T1000 (cell line): ENCODE results near the gene SS18L1.

Source experiments
- DNase-seq: peaks from one replicate; lab custom pipeline; 2025; ENCODE audit warnings: mixed read lengths; lab: John Stamatoyannopoulos, UW

SS18L1 gene

DNA sequence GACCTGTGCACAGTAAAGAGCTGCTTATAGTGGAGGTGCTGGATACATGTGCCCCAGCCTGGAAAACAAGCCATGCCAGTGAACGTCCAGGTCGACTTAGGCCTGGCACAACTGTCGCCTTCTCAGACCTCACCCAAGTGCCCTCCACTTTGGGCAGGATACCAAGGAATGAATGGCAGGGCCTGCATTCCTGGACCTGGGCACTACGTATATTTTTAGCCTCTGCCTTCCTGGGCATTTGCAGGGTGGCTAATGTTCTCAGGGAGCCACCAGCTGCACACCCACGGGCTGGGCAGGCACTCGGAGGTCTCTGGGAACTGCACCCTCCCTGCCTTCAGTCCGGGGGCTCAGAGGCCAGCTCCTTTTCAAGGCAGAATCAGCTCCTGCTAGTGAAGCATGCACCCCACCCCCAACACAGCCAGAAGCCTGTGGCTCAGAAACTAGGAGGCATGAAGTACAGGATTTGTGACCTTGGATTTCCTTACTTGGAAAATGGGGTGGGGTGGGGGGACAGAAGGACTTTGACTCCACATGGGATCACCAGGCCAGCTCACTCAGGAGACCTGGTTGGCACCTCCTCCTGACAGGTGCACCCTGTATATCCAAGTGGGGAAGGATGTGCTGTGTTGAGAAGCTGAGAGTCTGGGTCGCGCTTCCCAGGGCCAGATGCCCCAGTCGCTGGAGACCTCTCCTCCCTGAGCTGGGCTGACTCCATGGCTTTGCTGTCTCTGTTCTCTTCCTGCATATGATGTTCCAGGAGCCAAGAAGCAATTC is 23.8 kb upstream of the SS18L1 start:
- DNase-seq = no peak

DNA sequence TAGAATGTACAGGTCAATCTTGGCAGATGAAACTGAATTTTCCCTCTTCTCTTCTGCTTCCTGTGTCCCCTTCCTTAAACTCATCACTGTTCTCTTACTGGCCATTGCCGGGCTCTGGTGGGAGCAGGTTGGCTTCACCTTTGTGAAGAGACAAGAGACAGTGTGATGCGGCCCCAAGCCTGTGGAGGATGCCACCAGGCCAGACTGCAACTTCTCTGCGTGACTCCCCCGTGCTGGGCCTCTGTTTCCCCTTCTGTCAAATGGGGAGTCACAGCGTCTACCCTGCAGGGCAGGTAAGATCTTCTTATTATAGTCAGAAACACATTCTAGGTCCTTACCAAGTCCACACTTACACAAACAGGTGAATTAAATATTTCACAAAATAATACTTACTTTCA is 23.2 kb upstream of the SS18L1 start:
- DNase-seq = no peak

DNA sequence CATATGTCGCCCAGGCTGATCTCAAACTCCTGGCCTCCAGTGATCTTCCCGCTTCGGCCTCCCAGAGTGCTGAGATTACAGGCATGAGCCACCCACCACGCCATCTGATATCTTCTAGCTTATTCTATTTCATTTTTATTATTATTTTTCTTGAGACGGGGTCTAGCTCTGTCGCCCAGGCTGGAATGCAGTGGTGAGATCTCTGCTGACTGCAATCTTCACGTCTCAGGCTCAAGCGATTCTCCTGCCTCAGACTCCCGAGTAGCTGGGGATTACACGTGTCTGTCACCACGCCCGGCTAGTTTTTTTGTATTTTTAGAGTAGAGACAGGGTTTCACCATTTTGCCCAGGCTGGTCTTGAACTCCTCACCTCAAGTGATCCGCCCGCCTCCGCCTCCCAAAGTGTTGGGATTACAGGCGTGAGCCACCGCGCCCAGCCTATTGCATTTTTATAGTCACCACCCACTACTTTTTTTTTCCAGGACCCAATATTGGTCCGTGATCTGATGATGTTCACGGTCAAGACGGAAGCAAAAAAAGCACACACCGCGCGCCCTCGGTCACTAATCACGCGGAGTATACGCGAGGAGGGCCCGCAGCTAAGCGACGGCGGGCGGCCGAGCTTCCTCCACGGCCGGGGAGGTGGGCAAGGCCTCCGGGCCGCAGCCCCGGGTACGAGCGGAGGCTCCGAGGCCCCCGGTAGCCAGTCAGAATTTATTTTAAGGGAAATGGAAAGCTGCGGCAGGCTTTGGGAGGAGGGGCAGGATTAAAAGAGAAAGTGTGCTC is 22.4 kb upstream of the SS18L1 start:
- DNase-seq = no peak

DNA sequence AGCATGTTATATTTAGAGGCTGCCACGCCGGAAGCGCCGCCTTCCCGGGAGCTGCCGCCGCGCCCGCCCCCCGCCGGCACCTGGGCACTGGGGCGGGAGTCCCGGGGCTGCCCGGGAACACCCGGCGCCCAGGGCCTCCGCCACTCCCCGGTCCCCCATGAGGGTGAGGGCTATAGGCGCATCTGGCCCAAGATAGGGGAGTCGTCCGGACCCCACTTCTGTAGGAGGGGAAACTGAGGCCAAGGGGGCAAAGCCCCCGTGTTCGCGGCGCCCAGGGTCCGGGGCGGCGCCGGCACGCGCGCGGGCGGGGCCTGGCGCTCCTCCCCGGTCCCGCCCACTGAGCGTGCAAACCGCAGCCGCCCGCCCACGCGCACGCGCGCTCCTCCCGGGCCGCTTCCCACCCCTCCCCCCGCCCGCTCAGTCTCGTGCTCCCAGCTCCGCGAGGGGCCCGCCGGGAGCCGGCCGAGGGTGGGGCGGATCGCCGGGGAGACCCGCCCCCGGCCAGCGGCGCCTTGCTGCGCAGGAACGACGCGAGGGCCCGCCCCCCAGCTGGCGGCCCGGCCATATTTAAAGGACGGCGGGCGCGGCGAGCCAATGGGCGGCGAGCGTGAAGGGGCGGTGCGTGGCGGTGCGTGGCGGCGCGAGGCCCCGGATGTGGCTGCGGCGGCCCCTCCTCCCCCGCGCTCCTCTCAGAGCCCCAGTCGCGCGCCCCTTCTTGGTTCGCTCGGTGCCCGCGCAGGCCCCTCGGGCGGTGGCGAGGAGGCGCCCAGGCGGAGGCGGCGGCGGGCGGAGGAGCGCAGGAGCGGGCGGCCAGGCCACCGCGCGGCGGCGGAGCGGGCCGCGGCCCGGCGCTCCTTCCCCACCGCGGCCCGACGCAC is 21.6 kb upstream of the SS18L1 start, which contains the start of gene LSM14B:
TSS of gene LSM14B (plus strand) at position 700 of the 878 bp plus-strand sequence. CDS start 192 bp downstream, outside the sequence.
- DNase-seq = peak; percentile 78

DNA sequence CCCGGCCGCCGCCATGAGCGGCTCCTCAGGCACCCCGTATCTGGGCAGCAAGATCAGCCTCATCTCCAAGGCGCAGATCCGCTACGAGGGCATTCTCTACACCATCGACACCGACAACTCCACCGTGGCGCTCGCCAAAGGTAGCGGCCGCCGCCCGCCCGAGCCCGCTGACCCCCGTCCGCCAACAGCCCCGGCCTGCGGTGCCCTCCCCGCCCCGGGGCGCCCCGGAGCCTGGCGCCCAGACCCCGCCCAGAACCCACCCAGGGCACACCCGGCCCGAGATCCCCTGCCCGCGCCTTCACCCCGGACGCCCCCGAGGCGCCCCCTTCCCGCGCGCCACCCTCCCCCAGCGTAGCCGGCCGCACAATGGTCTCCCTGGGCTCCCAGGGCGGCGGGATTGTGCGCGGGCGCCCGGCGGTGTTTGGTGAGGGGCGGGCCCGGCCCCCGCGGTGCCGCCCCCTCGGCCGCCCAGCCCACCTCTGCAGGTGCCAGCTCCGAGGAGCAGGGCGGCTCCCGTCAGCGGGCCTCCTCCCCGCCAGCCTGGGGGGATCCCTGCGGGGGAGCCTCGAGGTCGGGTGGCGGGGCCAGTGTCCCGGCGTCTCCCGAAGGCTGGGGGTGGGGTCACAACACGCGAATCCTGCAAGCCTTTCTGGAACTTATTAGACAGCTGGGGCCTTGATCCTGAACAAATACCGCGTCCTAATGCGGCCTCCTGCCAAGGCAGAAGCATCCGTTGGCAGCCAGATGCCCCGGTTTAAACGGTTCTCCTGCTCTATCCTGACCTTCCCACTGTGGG is 20.7 kb upstream of the SS18L1 start:
- DNase-seq = no peak

DNA sequence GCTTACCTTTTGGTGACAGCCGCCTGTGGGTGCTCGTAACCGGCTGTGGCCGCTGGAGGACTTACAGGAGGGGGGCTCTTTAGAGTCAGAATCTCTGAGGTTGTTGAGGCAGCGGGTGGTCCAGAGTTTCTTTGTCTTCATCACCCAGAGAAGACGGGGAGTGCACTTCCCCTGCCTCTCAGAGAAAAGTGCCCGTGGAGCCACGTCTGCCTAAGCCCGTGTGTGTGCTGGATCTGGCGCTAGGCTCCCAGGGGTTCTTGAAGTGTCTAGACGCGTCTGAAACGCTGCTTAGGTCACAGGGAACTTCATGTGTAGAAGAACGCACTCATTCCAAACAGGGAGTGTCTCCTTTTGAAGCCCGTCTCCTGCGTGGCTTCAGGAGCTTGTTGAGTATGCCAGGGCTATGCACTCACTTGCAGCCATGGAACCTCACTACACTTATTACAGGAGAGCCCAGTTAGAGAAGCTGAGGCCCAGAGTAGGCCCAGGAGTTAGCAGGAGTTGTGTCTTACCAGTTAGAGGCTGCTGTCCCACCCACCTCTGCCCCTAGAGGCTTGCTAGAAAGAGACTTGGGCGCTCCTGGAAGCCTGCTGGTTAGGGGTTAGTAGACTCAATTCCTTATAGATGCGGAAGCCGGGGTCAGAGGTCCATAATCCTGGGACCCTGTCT is 20.0 kb upstream of the SS18L1 start:
- DNase-seq = no peak

DNA sequence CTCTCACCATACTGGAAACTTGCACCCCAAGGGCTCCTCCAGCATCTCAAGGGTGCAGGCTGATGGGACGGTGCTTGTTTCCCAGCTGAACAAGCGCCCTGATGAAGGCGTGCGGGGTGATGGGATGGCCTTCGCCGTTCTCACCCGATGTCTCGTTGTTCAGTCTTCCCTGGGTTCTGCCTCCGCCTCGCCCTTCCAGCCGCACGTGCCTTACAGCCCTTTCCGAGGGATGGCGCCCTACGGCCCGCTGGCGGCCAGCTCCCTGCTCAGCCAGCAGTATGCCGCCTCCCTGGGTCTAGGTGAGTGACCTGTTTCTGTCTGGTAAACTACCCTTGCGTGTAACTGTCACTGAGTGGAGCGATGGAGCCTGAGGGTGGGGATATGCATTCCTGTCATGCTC is 17.4 kb upstream of the SS18L1 start:
- no peak for DNase-seq

DNA sequence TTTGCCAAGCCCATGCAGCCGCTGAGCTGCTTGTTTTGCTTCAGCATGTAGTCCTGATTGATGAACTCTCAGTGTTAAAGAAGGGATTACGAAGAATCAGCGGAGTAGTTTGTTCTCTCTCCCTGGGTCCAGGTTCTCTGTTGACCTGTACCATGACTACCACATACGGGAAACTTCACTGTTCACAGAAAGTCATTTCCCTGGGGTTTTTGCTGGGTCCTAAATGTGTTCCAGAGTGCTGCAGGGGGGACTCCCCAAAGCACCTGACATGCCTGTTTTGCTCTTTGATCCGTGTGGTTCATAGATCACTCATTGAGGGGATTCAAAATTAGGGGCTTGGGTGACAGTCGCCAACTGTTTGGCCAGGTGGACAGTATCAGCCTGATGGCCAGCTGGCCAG is 15.8 kb upstream of the SS18L1 start:
- DNase-seq = no peak

DNA sequence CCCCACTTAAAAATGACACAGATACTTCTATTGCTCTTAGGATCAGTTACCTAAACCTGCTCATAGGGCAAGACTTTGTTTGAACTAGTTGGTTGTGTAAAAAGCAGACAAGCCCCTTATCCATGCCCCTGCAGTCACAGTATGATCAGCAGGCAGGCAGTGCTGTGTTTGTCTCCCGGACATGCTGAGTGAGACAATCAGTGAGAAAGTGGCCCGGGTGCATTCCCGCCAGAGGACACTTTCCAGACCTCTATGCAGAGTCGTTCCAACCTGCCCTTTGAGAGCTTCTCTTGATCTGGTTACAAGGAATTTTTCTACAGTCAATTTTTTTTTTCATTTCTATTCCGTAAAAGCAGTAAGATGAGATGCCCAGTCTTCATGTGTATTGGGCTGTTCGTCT is 15.1 kb upstream of the SS18L1 start:
- DNase-seq = no peak

DNA sequence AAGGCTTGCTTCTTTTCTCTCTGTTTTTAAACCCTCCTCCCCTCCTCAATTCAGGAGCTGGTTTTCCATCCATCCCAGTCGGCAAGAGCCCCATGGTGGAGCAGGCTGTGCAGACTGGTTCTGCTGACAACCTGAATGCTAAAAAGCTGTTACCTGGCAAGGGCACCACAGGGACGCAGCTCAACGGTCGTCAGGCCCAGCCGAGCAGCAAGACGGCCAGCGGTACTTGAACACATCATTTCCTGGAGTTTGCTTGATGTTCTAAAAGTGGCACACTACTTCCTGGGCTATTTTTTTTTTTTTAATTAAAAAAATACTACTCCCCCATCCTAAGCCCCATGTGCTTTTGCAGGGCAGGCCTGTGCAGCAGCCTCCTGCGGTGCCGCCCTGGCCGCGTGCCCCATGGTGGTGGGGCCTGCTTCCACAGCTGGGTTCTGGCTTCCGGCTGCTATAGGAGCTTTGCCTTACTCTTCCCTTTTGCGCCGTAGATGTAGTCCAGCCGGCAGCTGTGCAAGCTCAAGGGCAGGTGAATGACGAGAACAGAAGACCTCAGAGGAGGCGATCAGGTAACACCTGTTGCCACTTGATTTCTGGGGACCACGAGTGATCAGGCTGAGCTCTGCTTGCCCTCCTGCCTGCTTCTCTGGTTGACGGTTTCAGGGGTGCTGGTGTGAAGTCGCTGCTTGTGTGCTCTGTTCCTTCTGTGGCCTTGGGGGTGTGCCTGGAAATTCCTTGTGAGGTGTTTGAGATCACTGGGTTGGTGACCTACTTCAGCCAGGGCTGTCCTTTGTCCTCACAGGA is 13.6 kb upstream of the SS18L1 start:
- no peak for DNase-seq

DNA sequence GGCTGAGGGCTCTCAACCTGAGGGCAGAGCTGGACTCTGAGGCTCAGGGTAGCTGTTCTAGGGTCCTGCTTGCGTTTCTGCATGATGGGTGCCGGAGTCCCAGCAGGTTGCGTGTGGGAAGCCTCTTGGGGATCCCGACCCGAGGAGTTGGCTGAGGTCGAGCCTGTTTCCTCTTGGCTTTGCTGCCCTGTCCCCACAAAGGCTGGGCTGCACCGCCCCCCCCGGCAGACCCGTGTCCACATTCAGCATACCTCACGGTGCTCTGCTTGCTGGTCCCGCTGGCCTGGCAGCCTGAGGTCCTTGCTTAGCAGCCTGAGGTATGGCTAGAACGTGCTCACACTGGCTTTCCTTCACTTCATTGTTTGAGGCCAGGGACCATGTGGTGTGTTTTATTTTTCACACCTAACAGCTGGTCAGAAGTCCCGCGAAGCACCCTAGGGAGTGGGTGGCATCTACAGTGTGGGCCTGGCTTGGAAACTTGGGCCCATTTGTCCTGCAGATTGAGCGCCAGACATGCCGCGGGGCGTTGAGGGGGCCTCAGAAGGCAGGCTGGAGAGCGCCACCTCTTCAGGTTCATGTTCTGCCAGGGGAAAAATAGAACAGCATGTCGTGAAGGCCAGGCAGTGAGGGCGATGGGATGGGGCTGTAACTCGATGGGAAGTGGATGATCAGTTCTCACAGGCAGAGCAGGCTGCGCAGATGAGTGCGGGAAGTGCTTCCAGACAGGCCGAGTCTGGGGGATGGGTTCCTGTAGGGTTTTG is 11.8 kb upstream of the SS18L1 start:
- no peak for DNase-seq

DNA sequence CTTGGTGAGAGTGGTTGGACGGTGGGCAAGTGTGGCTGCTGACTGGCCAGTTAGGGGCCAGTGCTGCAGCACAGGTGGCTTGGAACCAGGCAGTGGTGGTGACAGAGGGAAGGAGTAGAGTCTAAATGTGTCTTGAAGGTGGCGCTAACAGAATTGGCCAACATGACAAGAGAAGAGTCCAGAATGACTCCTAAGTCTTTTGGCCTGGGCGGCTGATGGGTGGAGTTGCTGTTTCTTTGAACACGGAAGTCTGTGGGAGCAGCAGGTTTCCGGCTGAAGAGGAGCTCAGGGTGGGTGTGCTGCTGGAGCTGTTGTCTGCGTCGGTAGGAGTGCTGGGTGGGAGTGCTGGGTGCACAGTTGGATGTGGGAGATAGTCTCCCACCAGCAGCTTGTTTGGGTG is 11.1 kb upstream of the SS18L1 start:
- DNase-seq = no peak

DNA sequence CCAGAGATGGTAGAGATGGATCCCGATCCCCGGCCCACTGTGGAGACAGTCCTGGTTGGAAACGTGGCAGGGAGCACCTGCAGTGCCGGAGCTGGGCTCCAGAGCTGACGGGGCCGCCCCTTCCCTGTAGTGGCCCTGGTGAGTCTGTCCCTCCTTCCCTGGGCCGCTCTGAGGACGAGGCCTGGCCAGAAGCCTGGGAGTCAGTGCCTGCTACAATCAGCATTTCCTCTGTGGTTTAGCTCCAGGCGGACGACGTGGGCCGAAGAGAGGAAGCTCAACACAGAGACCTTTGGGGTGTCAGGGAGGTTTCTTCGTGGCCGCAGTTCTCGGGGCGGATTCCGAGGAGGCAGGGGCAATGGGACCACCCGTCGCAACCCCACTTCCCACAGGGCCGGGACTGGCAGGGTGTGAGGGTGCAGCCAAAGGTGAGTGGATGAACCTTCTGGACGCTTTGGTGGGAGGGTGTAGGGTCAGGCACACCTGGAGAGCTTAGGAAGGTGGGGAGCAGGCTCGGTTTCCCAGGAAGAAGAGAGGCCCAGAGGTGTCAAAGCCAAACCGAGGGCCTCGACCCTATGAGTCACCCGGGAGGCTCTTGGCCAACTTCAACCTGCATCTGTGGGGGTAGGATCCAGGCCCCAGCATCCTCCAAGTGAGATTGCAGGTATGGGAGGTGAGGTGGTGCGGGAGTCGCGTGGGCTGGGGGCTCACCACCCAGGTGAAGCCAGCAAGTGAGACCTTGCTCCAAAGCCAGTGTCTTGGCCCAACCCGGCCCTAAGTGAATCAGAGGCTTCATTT is 10.3 kb upstream of the SS18L1 start:
- no peak for DNase-seq

DNA sequence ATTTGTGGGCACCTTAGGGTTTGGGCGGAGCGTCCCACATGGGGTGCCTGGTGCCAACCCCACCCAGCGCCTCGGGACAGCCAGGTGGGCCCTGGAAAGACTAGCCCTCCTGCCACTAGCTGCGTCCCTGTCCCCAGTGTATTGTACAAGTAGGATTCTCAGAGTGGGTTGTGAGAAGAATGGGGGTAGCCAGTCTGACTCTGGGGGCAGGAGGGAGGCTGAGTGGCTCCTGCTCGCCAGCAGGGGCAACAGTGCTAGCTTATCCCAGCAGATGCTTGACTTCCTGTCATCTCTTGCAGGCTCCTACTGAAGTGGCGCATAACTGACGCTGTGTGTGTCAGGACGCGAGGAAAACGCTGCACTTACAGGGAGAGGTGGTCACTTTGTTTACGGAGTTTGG is 9.7 kb upstream of the SS18L1 start:
- DNase-seq = no peak

DNA sequence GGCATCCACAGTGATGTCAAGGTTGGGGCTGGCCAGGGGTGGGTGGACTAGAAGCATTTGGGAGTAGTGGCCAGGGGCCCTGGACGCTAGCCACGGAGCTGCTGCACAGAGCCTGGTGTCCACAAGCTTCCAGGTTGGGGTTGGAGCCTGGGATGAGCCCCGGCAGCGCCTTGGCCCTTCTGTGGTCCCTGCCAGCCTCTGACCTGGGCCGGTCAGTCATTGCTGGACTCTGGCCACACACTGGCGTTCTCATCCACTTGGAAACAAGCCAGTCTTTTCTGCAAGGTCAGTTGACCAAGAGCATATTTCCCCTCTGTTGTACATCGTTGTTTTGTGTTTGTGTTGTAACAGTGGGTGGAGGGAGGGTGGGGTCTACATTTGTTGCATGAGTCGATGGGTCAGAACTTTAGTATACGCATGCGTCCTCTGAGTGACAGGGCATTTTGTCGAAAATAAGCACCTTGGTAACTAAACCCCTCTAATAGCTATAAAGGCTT is 8.8 kb upstream of the SS18L1 start:
- no peak for DNase-seq

DNA sequence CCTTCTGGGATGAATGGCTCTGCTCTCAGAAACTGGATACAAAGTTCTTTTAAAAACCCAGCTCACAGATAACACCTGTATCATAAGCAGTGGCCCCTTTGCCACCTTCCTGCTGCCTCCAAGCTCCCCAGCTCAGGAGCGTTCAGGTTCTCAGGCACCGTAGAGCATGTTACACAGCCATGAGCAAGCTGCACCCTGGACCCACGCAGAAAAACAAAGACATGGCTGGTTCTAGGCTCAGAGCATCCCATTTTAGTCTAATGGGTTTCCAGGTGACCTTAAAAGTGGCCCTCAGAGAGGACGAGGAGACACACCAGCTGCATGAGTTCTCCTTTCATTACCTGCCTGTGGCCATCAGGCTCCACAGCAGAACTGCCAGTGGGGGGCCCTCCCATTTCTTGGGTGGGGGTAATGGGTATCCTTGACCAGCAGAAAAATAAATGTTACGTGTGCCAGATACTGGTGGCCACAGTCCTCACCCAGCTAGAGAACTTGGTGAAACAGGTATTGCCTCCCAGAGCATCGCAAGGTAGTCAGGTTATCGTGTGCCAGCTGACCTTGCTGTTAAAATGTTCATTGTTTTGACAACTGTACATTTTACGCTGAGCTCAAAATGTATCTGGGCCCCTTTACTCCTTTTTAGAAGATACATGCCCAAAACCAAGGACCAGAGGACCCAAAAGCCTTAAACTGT is 7.8 kb upstream of the SS18L1 start:
- DNase-seq = no peak

DNA sequence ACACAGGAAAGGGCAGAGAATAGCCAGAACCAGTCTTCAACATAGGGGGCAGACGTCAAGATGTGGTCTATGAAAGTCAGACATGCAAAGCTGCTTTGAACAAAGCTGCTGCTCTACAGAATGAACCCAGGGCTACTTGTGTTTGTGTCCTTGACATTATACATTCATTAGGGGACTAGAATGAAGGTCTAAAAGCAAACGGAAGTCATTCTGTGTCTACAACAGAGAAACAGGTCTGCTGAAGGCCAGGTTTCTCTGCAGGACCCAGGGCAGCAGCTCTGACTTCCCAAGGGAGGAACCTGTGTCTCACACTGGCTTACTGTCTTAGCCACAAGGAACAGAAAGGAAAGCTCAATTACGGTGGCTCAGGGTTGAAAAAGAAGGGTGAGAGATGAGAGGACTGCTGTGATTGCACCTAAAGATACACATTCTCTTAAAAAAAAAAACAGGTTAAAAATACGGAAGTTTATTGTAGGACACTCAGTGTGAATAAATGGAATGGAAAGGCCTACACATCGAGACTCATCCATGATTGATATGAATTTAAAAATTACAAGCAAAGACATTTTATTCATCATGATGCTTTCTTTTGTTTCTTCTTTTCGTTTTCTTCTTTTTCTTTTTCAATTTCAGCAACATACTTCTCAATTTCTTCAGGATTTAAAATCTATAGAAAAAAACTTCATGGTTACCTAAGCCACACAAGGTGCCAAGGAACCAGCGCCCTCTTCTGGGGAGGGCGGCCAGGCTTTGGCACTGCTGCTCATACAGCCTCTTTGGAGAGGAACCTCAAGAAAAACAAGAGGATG is 7.1 kb upstream of the SS18L1 start:
- DNase-seq = no peak
